ENCODE results near the gene CYP3A7. TPM values are rescaled to one million over a fixed set of nuclear protein-coding genes. Genes with fewer than 3 reads are reported as not detected.

Gene CYP3A7
- total and polyA plus RNA-seq, 2 of the 13 experiments (the other 11 are each of a cell fraction or from before 2014, with no cell fraction given), result 5.8 to 6.4 TPM

DNA sequence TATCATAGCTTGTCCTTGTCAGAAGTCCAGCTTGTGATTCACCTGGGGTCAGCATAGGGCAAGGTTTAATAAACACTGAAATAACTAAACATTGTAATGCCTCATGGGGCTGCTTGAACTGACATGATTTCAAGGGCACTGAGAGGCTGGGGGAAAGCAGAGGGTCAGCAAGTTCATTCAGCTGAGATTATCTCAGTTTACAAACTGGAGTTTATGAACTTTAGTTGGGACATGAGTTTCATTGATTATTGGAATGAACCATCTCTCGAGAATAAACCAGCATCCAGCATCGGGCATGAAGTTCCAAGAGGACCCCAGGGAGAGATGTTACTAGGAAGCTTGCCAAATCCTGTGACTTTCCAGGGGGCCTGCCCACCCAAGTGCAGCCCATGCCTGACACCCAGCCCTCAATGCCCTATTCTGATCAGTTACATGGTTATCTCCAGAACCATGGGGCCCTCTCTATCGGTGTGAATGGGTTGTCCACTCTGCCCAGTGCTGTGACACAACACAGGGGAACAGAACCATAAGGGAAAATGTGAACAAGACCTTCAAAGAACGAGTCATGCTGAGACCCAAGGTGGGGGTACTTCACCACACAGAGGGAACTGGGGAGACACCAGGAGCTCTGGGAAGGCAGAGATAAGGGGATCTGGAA is 7.9 kb upstream of the CYP3A7 start (continued):
- TF ChIP-seq, protein P1, sequence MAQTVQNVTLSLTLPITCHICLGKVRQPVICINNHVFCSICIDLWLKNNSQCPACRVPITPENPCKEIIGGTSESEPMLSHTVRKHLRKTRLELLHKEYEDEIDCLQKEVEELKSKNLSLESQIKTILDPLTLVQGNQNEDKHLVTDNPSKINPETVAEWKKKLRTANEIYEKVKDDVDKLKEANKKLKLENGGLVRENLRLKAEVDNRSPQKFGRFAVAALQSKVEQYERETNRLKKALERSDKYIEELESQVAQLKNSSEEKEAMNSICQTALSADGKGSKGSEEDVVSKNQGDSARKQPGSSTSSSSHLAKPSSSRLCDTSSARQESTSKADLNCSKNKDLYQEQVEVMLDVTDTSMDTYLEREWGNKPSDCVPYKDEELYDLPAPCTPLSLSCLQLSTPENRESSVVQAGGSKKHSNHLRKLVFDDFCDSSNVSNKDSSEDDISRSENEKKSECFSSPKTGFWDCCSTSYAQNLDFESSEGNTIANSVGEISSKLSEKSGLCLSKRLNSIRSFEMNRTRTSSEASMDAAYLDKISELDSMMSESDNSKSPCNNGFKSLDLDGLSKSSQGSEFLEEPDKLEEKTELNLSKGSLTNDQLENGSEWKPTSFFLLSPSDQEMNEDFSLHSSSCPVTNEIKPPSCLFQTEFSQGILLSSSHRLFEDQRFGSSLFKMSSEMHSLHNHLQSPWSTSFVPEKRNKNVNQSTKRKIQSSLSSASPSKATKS (CRISPR knock-in tag; IDR thresholded peaks at IDR 0.05), result no peak
- TF ChIP-seq SMC3 (IDR thresholded peaks at IDR 0.05; ENCODE audit: low read length) (peak; percentile 10; the same call in 1 of the 2 replicates), MTA1 (CRISPR knock-in tag; IDR thresholded peaks at IDR 0.05; ENCODE audit: borderline replicate concordance) (peak; percentile 72), MIXL1 (CRISPR knock-in tag; IDR thresholded peaks at IDR 0.05) (peak; percentile 92), ARNTL (CRISPR knock-in tag; IDR thresholded peaks at IDR 0.05) (no peak), SIN3A (IDR thresholded peaks at IDR 0.05; ENCODE audit: borderline replicate concordance, low read depth, low read length) (no peak), CBX5 (CRISPR knock-in tag; IDR thresholded peaks at IDR 0.05; ENCODE audit: borderline replicate concordance) (peak; percentile 40; the same call in 1 of the 2 replicates), MEF2D (CRISPR knock-in tag; IDR thresholded peaks at IDR 0.05) (peak; percentile 71; the same call in 1 of the 2 replicates), TEAD3 (CRISPR knock-in tag; optimal IDR thresholded peaks at IDR 0.05; ENCODE audit: borderline replicate concordance) (no peak), ZNF619 (CRISPR knock-in tag; IDR thresholded peaks at IDR 0.05) (no peak), ZNF772 (CRISPR knock-in tag; IDR thresholded peaks at IDR 0.05) (peak; percentile 51; the same call in 1 of the 2 replicates), ZNF12 (CRISPR knock-in tag; IDR thresholded peaks at IDR 0.05) (peak; percentile 15; the same call in 1 of the 2 replicates), IRF2 (CRISPR knock-in tag; IDR thresholded peaks at IDR 0.05) (peak; percentile 74), ZNF24 (IDR thresholded peaks at IDR 0.05) (no peak), FOSL2 (CRISPR knock-in tag; IDR thresholded peaks at IDR 0.05) (peak; percentile 94), MAZ (IDR thresholded peaks at IDR 0.05; ENCODE audit: borderline replicate concordance, low read depth, low read length) (no peak), MAZ (CRISPR knock-in tag; IDR thresholded peaks at IDR 0.05; ENCODE audit: low read depth) (0 out of 2 replicates have a peak, but pooled peaks have one; percentile 51), SOX5 (CRISPR knock-in tag; IDR thresholded peaks at IDR 0.05; ENCODE audit: borderline replicate concordance) (peak; percentile 88; the same call in 1 of the 2 replicates), KMT2B (CRISPR knock-in tag; IDR thresholded peaks at IDR 0.05) (no peak)
- TF ChIP-seq, protein P2, sequence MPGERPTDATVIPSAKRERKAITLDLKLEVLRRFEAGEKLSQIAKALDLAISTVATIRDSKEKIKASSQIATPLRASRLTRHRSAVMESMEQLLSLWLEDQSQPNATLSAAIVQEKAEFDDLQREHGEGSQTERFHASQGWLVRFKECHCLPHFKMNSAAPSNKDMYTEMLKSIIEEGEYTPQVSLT (CRISPR knock-in tag; IDR thresholded peaks at IDR 0.05; ENCODE audit: borderline replicate concordance, low read depth), result no peak
- TF ChIP-seq, protein P3, sequence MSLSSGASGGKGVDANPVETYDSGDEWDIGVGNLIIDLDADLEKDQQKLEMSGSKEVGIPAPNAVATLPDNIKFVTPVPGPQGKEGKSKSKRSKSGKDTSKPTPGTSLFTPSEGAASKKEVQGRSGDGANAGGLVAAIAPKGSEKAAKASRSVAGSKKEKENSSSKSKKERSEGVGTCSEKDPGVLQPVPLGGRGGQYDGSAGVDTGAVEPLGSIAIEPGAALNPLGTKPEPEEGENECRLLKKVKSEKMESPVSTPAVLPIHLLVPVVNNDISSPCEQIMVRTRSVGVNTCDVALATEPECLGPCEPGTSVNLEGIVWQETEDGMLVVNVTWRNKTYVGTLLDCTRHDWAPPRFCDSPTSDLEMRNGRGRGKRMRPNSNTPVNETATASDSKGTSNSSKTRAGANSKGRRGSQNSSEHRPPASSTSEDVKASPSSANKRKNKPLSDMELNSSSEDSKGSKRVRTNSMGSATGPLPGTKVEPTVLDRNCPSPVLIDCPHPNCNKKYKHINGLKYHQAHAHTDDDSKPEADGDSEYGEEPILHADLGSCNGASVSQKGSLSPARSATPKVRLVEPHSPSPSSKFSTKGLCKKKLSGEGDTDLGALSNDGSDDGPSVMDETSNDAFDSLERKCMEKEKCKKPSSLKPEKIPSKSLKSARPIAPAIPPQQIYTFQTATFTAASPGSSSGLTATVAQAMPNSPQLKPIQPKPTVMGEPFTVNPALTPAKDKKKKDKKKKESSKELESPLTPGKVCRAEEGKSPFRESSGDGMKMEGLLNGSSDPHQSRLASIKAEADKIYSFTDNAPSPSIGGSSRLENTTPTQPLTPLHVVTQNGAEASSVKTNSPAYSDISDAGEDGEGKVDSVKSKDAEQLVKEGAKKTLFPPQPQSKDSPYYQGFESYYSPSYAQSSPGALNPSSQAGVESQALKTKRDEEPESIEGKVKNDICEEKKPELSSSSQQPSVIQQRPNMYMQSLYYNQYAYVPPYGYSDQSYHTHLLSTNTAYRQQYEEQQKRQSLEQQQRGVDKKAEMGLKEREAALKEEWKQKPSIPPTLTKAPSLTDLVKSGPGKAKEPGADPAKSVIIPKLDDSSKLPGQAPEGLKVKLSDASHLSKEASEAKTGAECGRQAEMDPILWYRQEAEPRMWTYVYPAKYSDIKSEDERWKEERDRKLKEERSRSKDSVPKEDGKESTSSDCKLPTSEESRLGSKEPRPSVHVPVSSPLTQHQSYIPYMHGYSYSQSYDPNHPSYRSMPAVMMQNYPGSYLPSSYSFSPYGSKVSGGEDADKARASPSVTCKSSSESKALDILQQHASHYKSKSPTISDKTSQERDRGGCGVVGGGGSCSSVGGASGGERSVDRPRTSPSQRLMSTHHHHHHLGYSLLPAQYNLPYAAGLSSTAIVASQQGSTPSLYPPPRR (CRISPR knock-in tag; IDR thresholded peaks at IDR 0.05; ENCODE audit: borderline replicate concordance), result peak; percentile 85; the same call in 1 of the 2 replicates
- TF ChIP-seq, protein P4, sequence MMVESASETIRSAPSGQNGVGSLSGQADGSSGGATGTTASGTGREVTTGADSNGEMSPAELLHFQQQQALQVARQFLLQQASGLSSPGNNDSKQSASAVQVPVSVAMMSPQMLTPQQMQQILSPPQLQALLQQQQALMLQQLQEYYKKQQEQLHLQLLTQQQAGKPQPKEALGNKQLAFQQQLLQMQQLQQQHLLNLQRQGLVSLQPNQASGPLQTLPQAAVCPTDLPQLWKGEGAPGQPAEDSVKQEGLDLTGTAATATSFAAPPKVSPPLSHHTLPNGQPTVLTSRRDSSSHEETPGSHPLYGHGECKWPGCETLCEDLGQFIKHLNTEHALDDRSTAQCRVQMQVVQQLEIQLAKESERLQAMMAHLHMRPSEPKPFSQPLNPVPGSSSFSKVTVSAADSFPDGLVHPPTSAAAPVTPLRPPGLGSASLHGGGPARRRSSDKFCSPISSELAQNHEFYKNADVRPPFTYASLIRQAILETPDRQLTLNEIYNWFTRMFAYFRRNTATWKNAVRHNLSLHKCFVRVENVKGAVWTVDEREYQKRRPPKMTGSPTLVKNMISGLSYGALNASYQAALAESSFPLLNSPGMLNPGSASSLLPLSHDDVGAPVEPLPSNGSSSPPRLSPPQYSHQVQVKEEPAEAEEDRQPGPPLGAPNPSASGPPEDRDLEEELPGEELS (CRISPR knock-in tag; IDR thresholded peaks at IDR 0.05), result peak; percentile 93
